Trophoblast cell (in vitro differentiated cells and primary cell): Measurements from ENCODE around the gene SLX4IP.
"Not testable (repeated sequence)": the region's sequence is repeated elsewhere in the genome, so short reads cannot be mapped to it uniquely, and the experiment has no call there.

ENCODE experiments used
- DNase-seq, 2 donors: peaks; one replicate each; pipeline ENCODE4 v3.0.0-alpha.2; 2016
- H2AFZ ChIP-seq: 2 replicates; pipeline ENCODE4 v1.6.1; 2013; ENCODE audit warnings: low read length, moderate library complexity, mild to moderate bottlenecking; ENCODE audit not compliant: insufficient read depth, poor library complexity
- H2AK5ac ChIP-seq: 2 replicates; pipeline ENCODE4 v1.6.1; 2013; ENCODE audit warnings: mild to moderate bottlenecking, low read length
- H2BK120ac ChIP-seq: 2 replicates; pipeline ENCODE4 v1.6.1; 2013; ENCODE audit warnings: low read length, mild to moderate bottlenecking, moderate library complexity; ENCODE audit not compliant: insufficient read depth, poor library complexity
- H2BK12ac ChIP-seq: 2 replicates; pipeline ENCODE4 v1.6.1; 2013; ENCODE audit warnings: mild to moderate bottlenecking, low read length, moderate library complexity
- H2BK5ac ChIP-seq: 2 replicates; pipeline ENCODE4 v1.6.1; 2013; ENCODE audit warnings: low read length, low read depth, moderate library complexity, mild to moderate bottlenecking; ENCODE audit not compliant: poor library complexity
- H3K14ac ChIP-seq: 2 replicates; pipeline ENCODE4 v1.6.1; 2013; ENCODE audit warnings: mild to moderate bottlenecking, low read length
- H3K18ac ChIP-seq: 2 replicates; pipeline ENCODE4 v1.6.1; 2013; ENCODE audit warnings: mild to moderate bottlenecking, low read length
- H3K23ac ChIP-seq: 2 replicates; pipeline ENCODE4 v1.6.1; 2013; ENCODE audit warnings: low read length
- H3K27ac ChIP-seq: 2 replicates; pipeline ENCODE4 v1.5.1; 2013; ENCODE audit warnings: low read depth, mild to moderate bottlenecking, inconsistent platforms, low read length, moderate library complexity
- H3K27me3 ChIP-seq: 2 replicates; pipeline ENCODE4 v1.6.1; 2013; ENCODE audit warnings: inconsistent platforms, mild to moderate bottlenecking, low read length, moderate library complexity; ENCODE audit not compliant: insufficient read depth
- H3K36me3 ChIP-seq, 2 experiments: 1 replicate in 1 of 2; 2 replicates in 1 of 2; pipeline ENCODE4 v1.6.1; 2013; ENCODE audit warnings: low read length in 2 of 2, mild to moderate bottlenecking in 2 of 2, moderate library complexity in 1 of 2; ENCODE audit not compliant: insufficient read depth in 2 of 2, control insufficient read depth in 1 of 2
- H3K4ac ChIP-seq: 2 replicates; pipeline ENCODE4 v1.6.1; 2013; ENCODE audit warnings: low read depth, mild to moderate bottlenecking, low read length, moderate library complexity
- H3K4me1 ChIP-seq, 2 experiments: 1 replicate in 1 of 2; 2 replicates in 1 of 2; pipeline ENCODE4 v1.6.1; 2013; ENCODE audit warnings: low read length in 2 of 2, mild to moderate bottlenecking in 2 of 2, moderate library complexity in 1 of 2; ENCODE audit not compliant: insufficient read depth in 2 of 2, control insufficient read depth in 1 of 2
- H3K4me2 ChIP-seq: 2 replicates; pipeline ENCODE4 v1.6.1; 2013; ENCODE audit warnings: inconsistent platforms, mild to moderate bottlenecking, low read length, moderate library complexity
- H3K4me3 ChIP-seq: 2 replicates; pipeline ENCODE4 v1.5.1; 2013; ENCODE audit warnings: mild to moderate bottlenecking, low read depth, low read length, inconsistent platforms
- H3K79me1 ChIP-seq: one replicate; pipeline ENCODE4 v1.6.1; 2013; ENCODE audit warnings: low read length
- H3K79me2 ChIP-seq: 2 replicates; pipeline ENCODE4 v1.6.1; 2013; ENCODE audit warnings: low read length, mild to moderate bottlenecking; ENCODE audit not compliant: control insufficient read depth, insufficient read depth, poor library complexity
- H3K9ac ChIP-seq: 2 replicates; pipeline ENCODE4 v1.6.1; 2013; ENCODE audit warnings: mild to moderate bottlenecking, low read length
- H3K9me3 ChIP-seq: 2 replicates; pipeline ENCODE4 v1.6.1; 2013; ENCODE audit warnings: low read depth, mild to moderate bottlenecking, control low read depth, inconsistent platforms, low read length; ENCODE audit not compliant: insufficient read depth
- H4K12ac ChIP-seq: 2 replicates; pipeline ENCODE4 v1.6.1; 2013; ENCODE audit warnings: low read depth, mild to moderate bottlenecking, low read length, moderate library complexity
- H4K8ac ChIP-seq: 2 replicates; pipeline ENCODE4 v1.6.1; 2013; ENCODE audit warnings: low read depth, mild to moderate bottlenecking, low read length, moderate library complexity
- H4K91ac ChIP-seq: one replicate; pipeline ENCODE4 v1.6.1; 2013; ENCODE audit warnings: low read depth, mild to moderate bottlenecking, low read length, moderate library complexity
- WGBS: extraction: QIAGEN DNeasy Blood & Tissue Kit; methylation state at CpG from one replicate; pipeline ENCODE4 v1.1.7; 2013; ENCODE audit warnings: missing lambda C conversion rate; ENCODE audit not compliant: insufficient read length, insufficient coverage; ENCODE audit errors: extremely low coverage; 5-methylcytosine and 5-hydroxymethylcytosine counted together

Gene SLX4IP

DNA sequence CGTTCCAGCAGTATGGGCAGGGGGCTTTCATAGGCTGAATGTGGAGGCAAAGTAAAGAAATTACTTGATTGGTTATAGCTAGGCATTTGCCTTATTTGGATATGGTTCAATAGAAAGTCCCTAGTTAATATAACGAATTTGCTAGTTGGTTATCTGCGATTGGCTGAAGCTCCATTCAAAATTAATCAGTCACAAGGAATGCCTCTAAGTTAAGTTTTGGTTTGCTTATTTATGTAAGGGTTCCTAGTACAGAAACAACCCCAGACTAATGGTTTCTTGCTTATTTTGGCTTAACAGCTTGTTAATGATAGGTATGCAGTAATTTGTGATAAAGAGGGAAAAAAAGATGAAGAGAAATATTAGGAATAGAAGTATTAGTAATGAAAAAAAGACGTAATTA lies 151.2 kb downstream of the SLX4IP start:
- no peaks in the 10 kb centered on the region for H3K4me1 ChIP-seq
- H3K4ac ChIP-seq, result no peak overlapping the region
- no peaks in the 10 kb centered on the region for H3K9me3 ChIP-seq
- no peak overlapping the region for H3K27ac ChIP-seq
- H3K14ac ChIP-seq, result no peak overlapping the region
- no peak overlapping the region for H4K91ac ChIP-seq
- H2BK120ac ChIP-seq, result no peak overlapping the region
- H3K36me3 ChIP-seq, result no peaks in the 10 kb centered on the region
- no peak overlapping the region for H4K12ac ChIP-seq
- no peaks in the 10 kb centered on the region for H3K79me2 ChIP-seq
- no peak overlapping the region for H2AK5ac ChIP-seq
- H2AFZ ChIP-seq, result no peak overlapping the region
- DNase-seq, result no peak
- no peak overlapping the region for H3K23ac ChIP-seq
- no peak overlapping the region for H3K9ac ChIP-seq
- no peak overlapping the region for H3K4me3 ChIP-seq
- no peaks in the 10 kb centered on the region for H3K79me1 ChIP-seq
- no peak overlapping the region for H2BK5ac ChIP-seq
- 100% methylated on average over 1 of the region's 4 CpGs for WGBS
- no peak overlapping the region for H3K4me2 ChIP-seq
- H4K8ac ChIP-seq, result no peak overlapping the region
- no peaks in the 10 kb centered on the region for H3K27me3 ChIP-seq
- H2BK12ac ChIP-seq, result no peak overlapping the region
- no peak overlapping the region for H3K18ac ChIP-seq

DNA sequence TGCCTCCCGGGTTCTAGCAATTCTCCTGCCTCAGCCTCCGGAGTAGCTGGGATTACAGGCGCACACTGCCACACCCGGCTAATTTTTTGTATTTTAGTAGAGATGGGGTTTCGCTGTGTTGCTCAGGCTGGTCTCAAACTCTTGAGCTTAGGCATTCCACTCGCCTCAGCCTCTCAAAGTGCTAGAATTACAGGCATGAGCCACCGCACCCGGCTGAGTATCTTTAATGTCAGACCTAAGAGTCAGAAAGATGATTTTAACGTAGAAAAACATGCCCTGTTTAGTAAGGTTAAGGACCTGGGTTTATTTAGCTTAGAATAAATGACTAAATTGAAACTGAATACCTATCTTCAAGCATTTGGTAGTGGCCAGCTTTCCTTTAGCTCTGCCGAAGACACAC lies 155.3 kb downstream of the SLX4IP start:
- H3K4me1 ChIP-seq, H2AFZ ChIP-seq, H3K4ac ChIP-seq, H3K9ac ChIP-seq, H3K27ac ChIP-seq, H2BK5ac ChIP-seq, H3K79me2 ChIP-seq, DNase-seq, H2BK12ac ChIP-seq, H2AK5ac ChIP-seq, H3K9me3 ChIP-seq, H3K36me3 ChIP-seq, H3K79me1 ChIP-seq, H3K23ac ChIP-seq, H4K12ac ChIP-seq, H3K14ac ChIP-seq, H2BK120ac ChIP-seq, H4K8ac ChIP-seq, H4K91ac ChIP-seq, H3K4me3 ChIP-seq, H3K27me3 ChIP-seq, H3K4me2 ChIP-seq, H3K18ac ChIP-seq: not testable (repeated sequence)
- WGBS, result no CpG with 5 or more reads among the region's 10 CpGs

DNA sequence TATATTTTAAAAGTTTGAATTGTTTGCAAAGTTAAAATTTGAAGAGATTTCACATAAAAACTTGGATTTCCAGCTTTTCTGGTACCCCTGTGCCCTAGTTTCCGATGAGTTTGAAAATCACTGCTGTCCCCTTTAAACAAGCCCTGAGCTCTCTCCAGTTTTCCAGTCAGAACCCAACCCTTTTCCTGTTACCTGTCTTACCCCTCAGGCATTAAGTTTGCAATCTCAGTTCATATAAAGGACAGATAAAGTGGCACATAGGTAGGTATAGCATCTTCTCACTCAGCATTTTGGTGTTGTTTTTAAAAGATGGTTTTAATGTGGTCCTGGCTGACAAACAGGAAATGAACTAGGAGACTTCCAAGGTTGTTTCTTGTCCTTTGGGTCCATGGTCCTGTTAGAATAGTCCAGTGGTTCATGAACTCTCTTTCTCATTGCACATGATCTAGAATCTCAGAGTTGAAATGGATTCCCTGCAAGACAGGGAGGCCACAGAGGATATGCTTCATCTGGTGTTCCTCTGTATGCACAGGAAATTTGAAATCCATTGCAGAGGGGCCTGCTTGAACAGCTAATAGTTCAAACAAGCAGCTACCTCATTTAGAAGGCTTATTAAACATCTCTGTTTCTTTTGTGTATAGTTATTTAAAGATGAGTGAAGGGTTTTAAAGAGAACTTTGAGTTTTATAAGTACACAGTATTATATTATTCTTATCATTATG lies 156.0 kb downstream of the SLX4IP start:
- no peak overlapping the region for H2BK5ac ChIP-seq
- H4K8ac ChIP-seq, result no peak overlapping the region
- DNase-seq, result no peak
- WGBS, result no CpG with 5 or more reads among the region's 1 CpG
- H3K4ac ChIP-seq, result no peak overlapping the region
- H2BK120ac ChIP-seq, result no peak overlapping the region
- H3K79me2 ChIP-seq, result no peaks in the 10 kb centered on the region
- no peak overlapping the region for H3K27ac ChIP-seq
- H4K91ac ChIP-seq, result no peak overlapping the region
- no peak overlapping the region for H3K9ac ChIP-seq
- no peak overlapping the region for H3K4me2 ChIP-seq
- H3K4me1 ChIP-seq, result no peaks in the 10 kb centered on the region
- H3K9me3 ChIP-seq, result no peaks in the 10 kb centered on the region
- H3K4me3 ChIP-seq, result no peak overlapping the region
- H3K23ac ChIP-seq, result no peak overlapping the region
- no peak overlapping the region for H2BK12ac ChIP-seq
- H4K12ac ChIP-seq, result no peak overlapping the region
- H2AK5ac ChIP-seq, result no peak overlapping the region
- no peak overlapping the region for H3K14ac ChIP-seq
- no peak overlapping the region for H3K18ac ChIP-seq
- no peaks in the 10 kb centered on the region for H3K36me3 ChIP-seq
- H3K79me1 ChIP-seq, result no peaks in the 10 kb centered on the region
- no peak overlapping the region for H2AFZ ChIP-seq
- H3K27me3 ChIP-seq, result no peaks in the 10 kb centered on the region

DNA sequence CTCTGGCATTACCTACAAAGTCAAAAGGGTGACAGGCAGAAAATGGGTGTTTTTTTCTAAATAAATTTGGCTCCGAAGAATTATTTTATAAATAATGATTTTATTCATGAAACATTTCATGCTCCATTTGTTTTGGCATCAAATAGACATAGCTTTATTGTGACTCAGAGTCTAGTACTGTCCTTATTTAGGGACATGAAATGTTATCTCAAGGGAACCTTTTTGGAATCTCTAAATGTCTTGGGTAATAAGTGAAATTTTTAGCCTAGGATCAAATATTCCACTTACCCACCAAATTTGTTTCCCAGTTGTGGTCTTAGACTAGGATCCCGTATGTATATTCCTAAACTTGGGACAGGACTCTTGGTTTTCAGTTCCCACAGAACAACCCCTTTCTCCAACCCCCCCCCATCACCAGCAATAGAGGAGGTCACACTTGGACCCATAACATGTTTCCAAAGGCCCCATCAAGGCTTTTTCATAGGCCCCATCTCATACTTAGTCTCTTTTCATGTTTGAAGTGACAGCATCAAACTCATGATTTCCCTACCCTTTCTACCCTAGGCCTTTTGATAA lies 156.9 kb downstream of the SLX4IP start:
- Histone ChIP-seq H3K18ac (no peak overlapping the region), H3K27ac (no peak overlapping the region), H2BK12ac (no peak overlapping the region), H3K27me3 (no peaks in the 10 kb centered on the region), H2BK5ac (no peak overlapping the region), H3K9me3 (no peaks in the 10 kb centered on the region), H3K23ac (no peak overlapping the region), H3K79me2 (no peaks in the 10 kb centered on the region), H3K14ac (no peak overlapping the region), H2AFZ (no peak overlapping the region), H3K9ac (no peak overlapping the region), H3K4me1 (no peaks in the 10 kb centered on the region), H2AK5ac (no peak overlapping the region), H4K91ac (no peak overlapping the region), H3K36me3 (no peaks in the 10 kb centered on the region), H3K4me2 (no peak overlapping the region), H4K8ac (no peak overlapping the region), H3K4me3 (no peak overlapping the region), H3K4ac (no peak overlapping the region), H2BK120ac (no peak overlapping the region), H4K12ac (no peak overlapping the region), H3K79me1 (no peaks in the 10 kb centered on the region)
- no peak for DNase-seq
- no CpG with 5 or more reads among the region's 2 CpGs for WGBS
